Measurements from ENCODE around the gene FBXO9.

FBXO9 gene

DNA sequence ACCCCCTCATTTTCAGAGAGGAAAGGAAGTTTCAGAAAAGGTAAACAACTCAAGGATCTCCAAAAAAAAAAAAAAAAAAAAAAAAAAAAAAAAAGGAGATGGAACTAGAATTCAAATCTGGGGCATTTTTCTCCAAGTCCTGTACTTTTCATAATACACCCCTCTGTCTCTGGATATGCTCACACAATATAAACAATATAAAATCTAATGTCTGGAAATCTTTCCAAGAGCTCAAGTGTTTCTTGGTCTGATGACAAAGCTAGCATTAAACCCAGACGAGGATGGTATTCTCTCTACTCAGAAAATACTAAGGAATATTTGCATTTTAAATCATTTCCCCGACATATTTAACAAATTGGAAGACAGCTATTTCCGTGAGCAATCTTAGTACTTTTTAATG lies 77.6 kb downstream of the FBXO9 start:
- no peaks in the 10 kb centered on the region for H3K36me3 ChIP-seq (ENCODE audit: control insufficient read depth in 2 of 2, insufficient read depth in 2 of 2, low read length in 2 of 2)
- H3K27ac ChIP-seq (ENCODE audit: low read depth in 2 of 2, low read length in 2 of 2) = no peak overlapping the region
- no peaks in the 10 kb centered on the region for H3K9me3 ChIP-seq (ENCODE audit: control insufficient read depth in 2 of 2, low read length in 2 of 2)
- no peak overlapping the region for H3K4me3 ChIP-seq (ENCODE audit: low read length in 2 of 2)
- no peaks in the 10 kb centered on the region for H3K27me3 ChIP-seq (ENCODE audit: control insufficient read depth in 2 of 2, insufficient read depth in 2 of 2, low read length in 2 of 2)
- H3K4me1 ChIP-seq (ENCODE audit: control insufficient read depth in 2 of 2, insufficient read depth in 2 of 2, low read length in 2 of 2) = no peaks in the 10 kb centered on the region
- H3K9ac ChIP-seq (ENCODE audit: low read depth in 1 of 2, low read length in 2 of 2) = no peak overlapping the region

DNA sequence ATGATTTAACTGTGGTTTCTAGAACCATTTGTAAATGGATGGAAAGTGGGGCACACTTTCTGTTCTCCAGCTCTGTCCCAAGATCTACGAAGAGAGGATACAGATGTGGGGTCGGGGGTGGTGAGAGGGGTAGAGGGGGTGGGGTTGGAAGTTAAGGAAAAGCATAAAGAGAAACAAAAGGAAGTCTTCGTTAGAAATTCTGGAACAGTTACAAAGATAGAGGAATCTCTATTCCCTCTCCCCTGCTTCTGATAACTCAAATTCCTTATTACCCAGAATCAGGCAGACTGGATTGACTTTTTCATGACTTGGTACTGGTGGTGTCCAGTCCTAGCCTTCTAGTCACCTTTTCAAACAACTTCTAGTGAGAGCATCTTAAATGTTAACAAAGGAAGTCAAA lies 78.5 kb downstream of the FBXO9 start:
- Histone ChIP-seq H3K27me3 (ENCODE audit: control insufficient read depth in 2 of 2, insufficient read depth in 2 of 2, low read length in 2 of 2) (no peaks in the 10 kb centered on the region), H3K4me1 (ENCODE audit: control insufficient read depth in 2 of 2, insufficient read depth in 2 of 2, low read length in 2 of 2) (no peaks in the 10 kb centered on the region), H3K9me3 (ENCODE audit: control insufficient read depth in 2 of 2, low read length in 2 of 2) (no peaks in the 10 kb centered on the region), H3K36me3 (ENCODE audit: control insufficient read depth in 2 of 2, insufficient read depth in 2 of 2, low read length in 2 of 2) (no peaks in the 10 kb centered on the region), H3K9ac (ENCODE audit: low read depth in 1 of 2, low read length in 2 of 2) (no peak overlapping the region), H3K4me3 (ENCODE audit: low read length in 2 of 2) (no peak overlapping the region), H3K27ac (ENCODE audit: low read depth in 2 of 2, low read length in 2 of 2) (no peak overlapping the region)

DNA sequence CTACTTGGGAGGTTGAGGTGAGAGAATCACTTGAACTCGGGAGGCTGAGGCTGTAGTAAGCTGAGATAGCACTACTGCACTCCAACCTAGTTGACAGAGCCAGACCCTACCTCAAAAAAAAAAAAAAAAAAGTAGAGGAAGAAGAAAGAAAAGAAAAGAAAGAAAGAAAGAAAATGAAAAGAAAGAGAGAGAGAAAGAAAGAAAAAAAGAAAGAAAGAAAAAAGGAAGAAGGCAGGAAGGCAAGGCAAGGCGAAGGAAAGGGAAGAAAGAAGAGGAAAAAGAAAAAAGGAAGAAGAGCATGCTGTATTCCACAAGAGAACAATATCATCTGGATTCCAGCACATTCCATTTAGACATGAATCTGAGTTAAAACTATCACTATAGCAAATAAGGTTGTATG lies 79.6 kb downstream of the FBXO9 start:
- H3K36me3 ChIP-seq (ENCODE audit: control insufficient read depth in 2 of 2, insufficient read depth in 2 of 2, low read length in 2 of 2) = no peaks in the 10 kb centered on the region
- H3K9me3 ChIP-seq (ENCODE audit: control insufficient read depth in 2 of 2, low read length in 2 of 2) = no peaks in the 10 kb centered on the region
- no peaks in the 10 kb centered on the region for H3K27me3 ChIP-seq (ENCODE audit: control insufficient read depth in 2 of 2, insufficient read depth in 2 of 2, low read length in 2 of 2)
- no peak overlapping the region for H3K27ac ChIP-seq (ENCODE audit: low read depth in 2 of 2, low read length in 2 of 2)
- no peaks in the 10 kb centered on the region for H3K4me1 ChIP-seq (ENCODE audit: control insufficient read depth in 2 of 2, insufficient read depth in 2 of 2, low read length in 2 of 2)
- H3K4me3 ChIP-seq (ENCODE audit: low read length in 2 of 2) = no peak overlapping the region
- H3K9ac ChIP-seq (ENCODE audit: low read depth in 1 of 2, low read length in 2 of 2) = no peak overlapping the region

DNA sequence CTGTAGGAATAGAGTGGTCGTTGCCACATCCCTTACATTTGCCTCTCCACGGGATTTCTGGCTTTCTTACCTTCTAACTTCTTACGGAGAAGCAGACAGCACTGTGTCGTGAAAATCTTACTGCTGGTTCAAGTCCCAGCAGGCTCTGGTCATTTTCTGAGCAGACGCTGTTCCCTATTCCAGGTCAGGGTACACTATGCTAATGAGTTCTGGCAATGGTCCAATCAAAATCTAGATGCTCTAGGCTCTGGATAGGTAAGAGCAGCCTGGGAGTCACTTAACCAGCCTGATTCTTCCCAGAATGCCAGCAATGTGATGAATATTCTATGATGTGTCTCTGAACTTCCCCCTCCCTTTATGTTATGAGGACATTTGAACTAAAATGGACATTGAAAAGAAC lies 83.5 kb downstream of the FBXO9 start, which contains the start of gene GCM1:
GCM1 (minus strand) TSS at position 158 of the 400 bp plus-strand sequence. CDS start 3,209 bp downstream, outside the sequence.
- H3K4me3 ChIP-seq (ENCODE audit: low read length in 2 of 2) = no peak within 1 kb of the TSS
- H3K27ac ChIP-seq (ENCODE audit: low read depth in 2 of 2, low read length in 2 of 2) = no peak within 1 kb of the TSS
- H3K36me3 ChIP-seq (ENCODE audit: control insufficient read depth in 2 of 2, insufficient read depth in 2 of 2, low read length in 2 of 2) = no peaks in the 10 kb centered on the region
- H3K9me3 ChIP-seq (ENCODE audit: control insufficient read depth in 2 of 2, low read length in 2 of 2) = no peaks in the 10 kb centered on the region
- H3K4me1 ChIP-seq (ENCODE audit: control insufficient read depth in 2 of 2, insufficient read depth in 2 of 2, low read length in 2 of 2) = no peaks in the 10 kb centered on the region
- H3K9ac ChIP-seq (ENCODE audit: low read depth in 1 of 2, low read length in 2 of 2) = no peak within 1 kb of the TSS
- H3K27me3 ChIP-seq (ENCODE audit: control insufficient read depth in 2 of 2, insufficient read depth in 2 of 2, low read length in 2 of 2) = no peaks in the 10 kb centered on the region

Data from mucosa of rectum (tissue), 2 donors.